HepG2 (cell line): ENCODE data around the gene KIF25. TPM values are rescaled to one million over a fixed set of nuclear protein-coding genes. Genes with fewer than 3 reads are reported as not detected.

Source experiments
- BCL3 ChIP-seq: sonication (generic); formaldehyde crosslinking; IDR thresholded peaks from 2 replicates; pipeline ENCODE4 v1.5.1; 2020; ENCODE audit warnings: mild to moderate bottlenecking, missing genetic modification reagents, moderate library complexity
- BRCA1 ChIP-seq: sonication (generic); formaldehyde crosslinking; IDR thresholded peaks from 2 replicates; pipeline ENCODE4 v1.4.0; 2020; ENCODE audit warnings: missing genetic modification reagents
- CEBPG ChIP-seq: IDR thresholded peaks from 2 replicates; pipeline ENCODE4 v1.6.1; 2016
- CENPBD1 ChIP-seq: sonication (generic); formaldehyde crosslinking; IDR thresholded peaks from 2 replicates; pipeline ENCODE4 v1.8.0; 2022; ENCODE audit warnings: missing genetic modification reagents, low read depth, mild to moderate bottlenecking, borderline replicate concordance
- FOXC1 ChIP-seq: sonication (generic); formaldehyde crosslinking; IDR thresholded peaks from 2 replicates; pipeline ENCODE4 v1.8.0; 2022; ENCODE audit warnings: mild to moderate bottlenecking, missing genetic modification reagents, borderline replicate concordance
- HNF4A ChIP-seq: sonication (generic); formaldehyde crosslinking; IDR thresholded peaks from 2 replicates; pipeline ENCODE4 v1.4.0; 2020; ENCODE audit warnings: missing genetic modification reagents
- IKZF1 ChIP-seq: fragments of 450-650 bp; IDR thresholded peaks from 2 replicates; pipeline ENCODE4 v1.7.1; 2016
- MIER2 ChIP-seq: IDR thresholded peaks from 2 replicates; pipeline ENCODE4 v1.6.1; 2016; ENCODE audit warnings: missing biosample characterization, missing genetic modification reagents
- NKX3-1 ChIP-seq: sonication (generic); formaldehyde crosslinking; IDR thresholded peaks from 2 replicates; pipeline ENCODE4 v1.5.0; 2020; ENCODE audit warnings: missing genetic modification reagents
- NR2C2 ChIP-seq: sonication (generic); formaldehyde crosslinking; IDR thresholded peaks from 2 replicates; pipeline ENCODE4 v1.4.0; 2020; ENCODE audit warnings: missing genetic modification reagents, mild to moderate bottlenecking, moderate library complexity, borderline replicate concordance
- PAF1 ChIP-seq: IDR thresholded peaks from 2 replicates; pipeline ENCODE4 v1.6.1; 2016; ENCODE audit warnings: missing genetic modification reagents, missing compliant biosample characterization
- SMC3 ChIP-seq: IDR thresholded peaks from 2 replicates; pipeline ENCODE4 v1.6.1; 2011; ENCODE audit warnings: low read length, improper control_type of control experiment
- SP140L ChIP-seq: sonication (generic); formaldehyde crosslinking; IDR thresholded peaks from 2 replicates; pipeline ENCODE4 v1.4.0; 2020; ENCODE audit warnings: missing genetic modification reagents, borderline replicate concordance
- THYN1 ChIP-seq: sonication (generic); formaldehyde crosslinking; IDR thresholded peaks from 2 replicates; pipeline ENCODE4 v1.8.1; 2023; ENCODE audit warnings: low read depth, mild to moderate bottlenecking, moderate library complexity, missing genetic modification reagents, borderline replicate concordance
- ZGPAT ChIP-seq: IDR thresholded peaks from 2 replicates; pipeline ENCODE4 v1.6.1; 2016; ENCODE audit warnings: mild to moderate bottlenecking
- ZMAT5 ChIP-seq: sonication (generic); formaldehyde crosslinking; IDR thresholded peaks from 2 replicates; pipeline ENCODE4 v1.5.0; 2020; ENCODE audit warnings: mild to moderate bottlenecking, low read depth, missing genetic modification reagents, borderline replicate concordance
- ZNF263 ChIP-seq: sonication (generic); formaldehyde crosslinking; IDR thresholded peaks from 2 replicates; pipeline ENCODE4 v1.4.0; 2020; ENCODE audit warnings: missing genetic modification reagents
- ZNF512 ChIP-seq: sonication (generic); formaldehyde crosslinking; IDR thresholded peaks from 2 replicates; pipeline ENCODE4 v1.4.0; 2020; ENCODE audit warnings: mild to moderate bottlenecking, missing genetic modification reagents
- ZNF564 ChIP-seq: sonication (generic); formaldehyde crosslinking; IDR thresholded peaks from 2 replicates; pipeline ENCODE4 v1.8.1; 2023; ENCODE audit warnings: mild to moderate bottlenecking, missing genetic modification reagents
- ZNF609 ChIP-seq: sonication (generic); formaldehyde crosslinking; IDR thresholded peaks from 2 replicates; pipeline ENCODE4 v1.4.0; 2020; ENCODE audit warnings: mild to moderate bottlenecking, missing genetic modification reagents, borderline replicate concordance
- ZNF660 ChIP-seq: sonication (generic); formaldehyde crosslinking; IDR thresholded peaks from 2 replicates; pipeline ENCODE4 v1.5.1; 2020; ENCODE audit warnings: mild to moderate bottlenecking, low read depth, missing genetic modification reagents, borderline replicate concordance
- ZSCAN9 ChIP-seq: IDR thresholded peaks from 2 replicates; pipeline ENCODE4 v1.6.1; 2016; ENCODE audit warnings: borderline replicate concordance
- polyA plus RNA-seq, 8 experiments: library from polyadenylated mRNA; depleted of rRNA in 3 of 8; stranded (reverse) in 7 of 8; unstranded in 1 of 8; fragments of >200 nt; fragmentation: Illumina TruSeq in 4 of 8; extraction: Trizol in 4 of 8; gene quantifications; 2 replicates each; pipeline versions ENCODE4 v1.2.1 to v1.2.3, GENCODE V29; 2011 to 2016; ENCODE audit warnings: low read depth in 4 of 8, missing spikeins in 1 of 8, mixed read lengths in 1 of 8; ENCODE audit not compliant: insufficient read depth in 1 of 8
- total RNA-seq, 5 experiments: library from RNA; depleted of rRNA; stranded (reverse); fragments of >200 nt; fragmentation: Illumina TruSeq; extraction: Trizol; gene quantifications; 2 replicates each; pipeline ENCODE4 v1.2.3, GENCODE V29; 2016; ENCODE audit warnings: low read depth in 1 of 5

KIF25 gene
- total and polyA plus RNA-seq, 2 of the 13 experiments (the other 11 are each of a cell fraction or from before 2014, with no cell fraction given), result not detected

- TF ChIP-seq BRCA1 (CRISPR knock-in tag) (no peak), SP140L (CRISPR knock-in tag) (no peak), BCL3 (0 out of 2 replicates have a peak, but pooled peaks have one; percentile 33), CENPBD1 (CRISPR knock-in tag) (no peak), HNF4A (CRISPR knock-in tag) (0 out of 2 replicates have a peak, but pooled peaks have one; percentile 18), CEBPG (CRISPR knock-in tag) (no peak), FOXC1 (CRISPR knock-in tag) (no peak), ZNF564 (CRISPR knock-in tag) (no peak), ZNF263 (CRISPR knock-in tag) (no peak), IKZF1 (no peak), SMC3 (peak; percentile 43; the same call in 1 of the 2 replicates), ZNF660 (CRISPR knock-in tag) (no peak), ZNF609 (CRISPR knock-in tag) (no peak), ZSCAN9 (CRISPR knock-in tag) (no peak), ZMAT5 (CRISPR knock-in tag) (no peak), ZNF512 (CRISPR knock-in tag) (no peak), NR2C2 (peak; percentile 16; the same call in 1 of the 2 replicates), THYN1 (no peak), PAF1 (CRISPR knock-in tag) (no peak), MIER2 (CRISPR knock-in tag) (no peak), NKX3-1 (CRISPR knock-in tag) (no peak), ZGPAT (0 out of 2 replicates have a peak, but pooled peaks have one; percentile 21)
Measured at GRCh38 chr6:168060521-168060931, 63.1 kb downstream of the KIF25 start (continued).
